ENCODE measurements around the gene GMDS. TPM values are rescaled to one million over a fixed set of nuclear protein-coding genes. Genes with fewer than 3 reads are reported as not detected.
A peak's percentile ranks its signal among the peaks of the same experiment; 100 is the strongest.

GMDS gene
- total RNA-seq, 1 donor from 2014 or later = 44.5 TPM

DNA sequence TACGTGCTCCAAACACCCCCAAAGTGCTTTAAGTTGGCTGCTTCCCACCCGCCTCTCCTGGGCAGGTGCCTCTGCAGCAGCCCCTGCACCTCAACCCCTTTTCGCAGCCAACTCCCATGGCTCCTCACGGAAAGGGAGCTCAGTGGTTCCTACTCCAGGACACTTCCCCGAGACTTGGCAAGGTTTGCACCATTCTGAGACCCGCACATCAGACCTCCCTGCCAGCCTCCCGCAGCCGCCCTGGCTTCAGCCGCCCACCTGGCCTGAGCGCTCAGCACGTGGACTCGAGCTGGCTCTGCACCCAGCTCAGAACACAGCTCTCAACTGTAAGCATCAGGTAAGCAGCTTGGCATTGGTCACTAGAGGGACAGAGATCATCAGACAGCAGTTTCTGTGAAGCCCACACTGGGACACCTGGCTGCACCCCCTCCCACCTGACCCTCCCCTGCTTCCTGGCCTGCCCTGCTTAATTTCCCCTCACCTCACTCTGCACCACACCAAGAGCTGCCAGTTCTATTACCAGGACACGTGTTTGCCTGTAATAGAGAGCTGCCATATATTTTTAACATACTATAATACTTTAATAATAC lies 28.5 kb downstream of the GMDS start:
- Mint-ChIP-seq H3K36me3 (ENCODE audit: low read depth) (peaks cover 4% of the 10 kb centered on the region), H3K4me1 (ENCODE audit: low read depth) (peaks cover 29% of the 10 kb centered on the region), H3K4me3 (no peak overlapping the region), H3K9me3 (no peaks in the 10 kb centered on the region), H3K27ac (no peak overlapping the region), H3K27me3 (ENCODE audit: insufficient read depth) (no peaks in the 10 kb centered on the region)
- intact Hi-C loops (cut with micrococcal nuclease) = no loop called here
- no peak for DNase-seq (ENCODE audit: low spot score)

DNA sequence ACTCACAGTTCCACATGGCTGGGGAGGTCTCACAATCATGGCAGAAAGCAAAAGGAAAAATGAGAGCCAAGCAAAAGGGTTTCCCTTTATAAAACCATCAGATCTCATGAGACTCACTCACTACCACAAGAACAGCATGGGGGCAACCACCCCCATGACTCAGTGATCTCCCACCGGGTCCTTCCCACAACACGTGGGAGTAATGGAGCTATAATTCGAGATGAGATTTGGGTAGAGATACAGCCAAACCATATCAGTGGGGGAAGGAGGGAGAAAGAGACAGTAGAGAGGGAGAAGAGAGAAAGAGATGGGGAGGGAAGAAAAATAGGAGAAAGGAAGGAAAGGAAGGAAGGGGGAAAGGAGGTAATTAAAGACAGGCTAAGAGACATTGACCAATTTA lies 30.1 kb downstream of the GMDS start:
- H3K4me1 Mint-ChIP-seq (ENCODE audit: low read depth) = peaks cover 19% of the 10 kb centered on the region
- peaks cover 3% of the 10 kb centered on the region for H3K36me3 Mint-ChIP-seq (ENCODE audit: low read depth)
- no peak overlapping the region for H3K4me3 Mint-ChIP-seq
- intact Hi-C loops (cut with micrococcal nuclease) = no loop called here
- H3K9me3 Mint-ChIP-seq = no peaks in the 10 kb centered on the region
- no peak for DNase-seq (ENCODE audit: low spot score)
- no peak overlapping the region for H3K27ac Mint-ChIP-seq
- peaks cover 2% of the 10 kb centered on the region for H3K27me3 Mint-ChIP-seq (ENCODE audit: insufficient read depth)

DNA sequence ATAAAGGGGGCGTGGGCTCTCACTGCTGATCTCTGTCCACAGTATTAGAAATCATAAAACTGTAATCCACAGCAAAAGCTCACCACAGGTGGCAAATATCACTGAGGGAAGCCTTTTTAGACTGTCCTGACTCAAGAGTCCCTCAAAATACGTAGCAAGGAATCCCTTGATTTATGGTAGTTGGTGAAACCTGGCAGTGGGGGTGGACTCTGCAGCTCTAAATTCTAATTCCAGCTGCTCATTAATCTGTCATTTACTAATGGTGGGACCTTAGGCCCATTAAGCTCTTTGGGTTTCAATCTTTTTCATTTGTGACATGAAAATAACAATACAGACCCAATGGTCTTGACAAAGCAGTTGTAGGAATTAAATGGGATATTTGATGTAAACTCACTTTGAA lies 32.3 kb downstream of the GMDS start:
- H3K4me1 Mint-ChIP-seq (ENCODE audit: low read depth) = peaks cover 8% of the 10 kb centered on the region
- no peaks in the 10 kb centered on the region for H3K9me3 Mint-ChIP-seq
- DNase-seq (ENCODE audit: low spot score) = no peak
- intact Hi-C loops (cut with micrococcal nuclease) = no loop called here
- peaks cover 2% of the 10 kb centered on the region for H3K27me3 Mint-ChIP-seq (ENCODE audit: insufficient read depth)
- no peak overlapping the region for H3K27ac Mint-ChIP-seq
- no peak overlapping the region for H3K4me3 Mint-ChIP-seq
- peaks cover 3% of the 10 kb centered on the region for H3K36me3 Mint-ChIP-seq (ENCODE audit: low read depth)

DNA sequence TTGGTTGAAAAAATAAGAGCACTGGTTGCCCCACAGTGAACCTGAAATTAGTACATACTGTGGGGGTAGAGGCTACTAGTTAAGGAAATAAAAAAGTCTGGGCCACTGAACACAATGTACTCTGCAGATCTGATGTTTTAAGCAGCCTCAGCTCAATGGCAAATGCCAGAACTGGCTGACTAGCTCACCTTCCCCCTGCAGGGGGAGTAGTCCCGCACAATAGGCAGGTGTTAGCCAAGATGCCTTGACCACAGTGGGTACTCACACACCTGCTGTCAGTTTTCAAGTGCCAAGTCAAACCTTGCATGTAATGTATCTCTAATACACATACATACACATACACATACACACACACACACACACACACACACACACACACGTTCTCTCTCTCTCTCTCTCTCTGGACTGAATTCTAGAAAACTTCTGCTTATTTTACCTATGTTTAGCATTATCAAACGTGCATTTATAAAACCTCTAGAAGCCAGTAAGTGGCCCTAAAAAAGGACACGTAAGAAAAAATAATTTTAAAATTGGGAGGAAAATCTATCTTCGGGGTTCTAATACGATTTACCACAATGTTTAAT lies 36.1 kb downstream of the GMDS start:
- H3K4me3 Mint-ChIP-seq = no peak overlapping the region
- peaks cover 4% of the 10 kb centered on the region for H3K36me3 Mint-ChIP-seq (ENCODE audit: low read depth)
- no peaks in the 10 kb centered on the region for H3K9me3 Mint-ChIP-seq
- H3K27me3 Mint-ChIP-seq (ENCODE audit: insufficient read depth) = peaks cover 2% of the 10 kb centered on the region
- H3K4me1 Mint-ChIP-seq (ENCODE audit: low read depth) = no peaks in the 10 kb centered on the region
- H3K27ac Mint-ChIP-seq = no peak overlapping the region
- intact Hi-C loops (cut with micrococcal nuclease) = loop anchor here (1.0 kb wide), 3 partner anchors 145 to 425 kb away; no protein-coding TSS in a partner anchor
- DNase-seq (ENCODE audit: low spot score) = peak; percentile 11

DNA sequence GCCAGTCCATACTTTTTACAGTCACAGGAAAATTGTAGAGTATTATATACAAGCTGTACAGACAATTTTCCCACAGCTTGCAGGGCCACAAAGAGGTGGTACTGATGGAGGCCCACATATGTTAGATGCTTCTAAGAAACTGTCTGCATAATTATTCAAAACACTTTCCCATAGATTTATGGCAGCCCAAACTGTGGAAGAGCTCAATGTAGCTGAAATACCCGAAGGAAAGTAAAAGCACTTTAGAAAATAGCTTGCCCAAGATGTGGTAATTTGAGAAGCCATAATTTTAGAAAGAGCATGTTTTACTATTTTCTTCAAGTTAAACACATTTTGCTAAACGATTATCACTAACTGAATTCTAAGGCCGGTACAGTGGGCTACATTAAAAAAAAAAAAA lies 36.9 kb downstream of the GMDS start:
- no peak for DNase-seq (ENCODE audit: low spot score)
- Mint-ChIP-seq H3K27ac (no peak overlapping the region), H3K36me3 (ENCODE audit: low read depth) (peaks cover 4% of the 10 kb centered on the region), H3K4me3 (no peak overlapping the region), H3K4me1 (ENCODE audit: low read depth) (no peaks in the 10 kb centered on the region), H3K9me3 (no peaks in the 10 kb centered on the region), H3K27me3 (ENCODE audit: insufficient read depth) (peaks cover 2% of the 10 kb centered on the region)
- intact Hi-C loops (cut with micrococcal nuclease) = no loop called here

DNA sequence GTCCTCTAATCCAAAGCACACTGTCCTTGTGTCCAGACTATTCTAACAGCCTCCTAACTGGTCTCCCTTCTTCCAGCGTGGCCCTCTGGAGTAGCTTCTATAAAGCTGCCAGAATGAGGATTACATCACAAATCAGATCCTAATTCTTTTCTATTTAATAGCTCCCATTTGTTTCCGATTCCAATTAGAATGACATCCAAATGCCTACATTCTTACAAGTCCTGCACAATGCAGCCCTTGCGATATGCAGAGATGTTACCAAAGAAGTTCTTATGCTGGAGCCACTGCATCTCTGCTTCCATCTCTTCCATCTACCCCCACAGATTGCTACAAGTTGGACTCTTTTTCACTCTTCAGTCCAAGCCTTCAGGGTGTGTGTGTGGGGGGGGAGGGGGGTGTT lies 40.0 kb downstream of the GMDS start:
- Mint-ChIP-seq H3K9me3 (no peaks in the 10 kb centered on the region), H3K4me3 (no peak overlapping the region), H3K27ac (no peak overlapping the region), H3K4me1 (ENCODE audit: low read depth) (no peaks in the 10 kb centered on the region), H3K27me3 (ENCODE audit: insufficient read depth) (no peaks in the 10 kb centered on the region), H3K36me3 (ENCODE audit: low read depth) (peaks cover 2% of the 10 kb centered on the region)
- DNase-seq (ENCODE audit: low spot score) = no peak
- intact Hi-C loops (cut with micrococcal nuclease) = no loop called here

DNA sequence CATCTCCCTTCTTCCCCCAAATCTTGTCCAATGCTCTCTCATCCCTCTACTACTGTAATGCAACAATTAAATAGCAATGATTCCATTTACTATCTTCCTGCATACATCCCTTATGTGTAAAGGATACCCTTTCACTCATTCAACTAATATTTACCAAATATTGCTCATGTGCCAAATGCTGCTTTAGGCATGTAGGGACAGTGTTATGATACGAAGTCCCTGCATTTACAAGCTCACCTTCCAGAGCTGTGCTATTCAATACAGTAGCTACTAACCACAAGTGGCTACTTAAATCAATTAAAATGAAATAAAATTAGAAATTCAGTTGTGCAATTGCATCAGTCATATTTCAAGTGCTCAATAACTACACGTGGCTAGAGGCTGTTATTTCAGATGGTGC lies 41.1 kb downstream of the GMDS start:
- H3K27ac Mint-ChIP-seq = no peak overlapping the region
- H3K4me1 Mint-ChIP-seq (ENCODE audit: low read depth) = no peaks in the 10 kb centered on the region
- H3K36me3 Mint-ChIP-seq (ENCODE audit: low read depth) = peaks cover 2% of the 10 kb centered on the region
- no peak overlapping the region for H3K4me3 Mint-ChIP-seq
- intact Hi-C loops (cut with micrococcal nuclease) = no loop called here
- no peak for DNase-seq (ENCODE audit: low spot score)
- no peaks in the 10 kb centered on the region for H3K27me3 Mint-ChIP-seq (ENCODE audit: insufficient read depth)
- no peaks in the 10 kb centered on the region for H3K9me3 Mint-ChIP-seq

DNA sequence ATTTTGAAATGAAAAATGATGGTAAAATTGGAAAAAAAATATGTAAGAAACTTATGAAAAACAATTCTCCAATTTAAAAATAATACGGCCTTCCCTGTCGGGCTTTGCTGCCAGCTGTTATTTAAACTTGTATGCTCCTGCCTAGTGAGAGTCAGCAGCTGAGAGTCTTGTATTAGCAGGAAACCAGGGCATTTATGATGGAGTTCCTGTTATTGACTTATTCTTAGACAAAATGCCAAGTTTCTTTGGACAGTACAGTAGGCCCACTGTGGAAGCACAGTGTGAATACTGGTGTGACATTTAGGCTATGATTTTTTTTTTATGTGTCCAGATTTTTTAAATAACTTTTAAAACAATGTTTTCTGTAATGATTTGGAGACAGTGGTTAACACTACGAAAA lies 42.1 kb downstream of the GMDS start:
- H3K36me3 Mint-ChIP-seq (ENCODE audit: low read depth) = peaks cover 2% of the 10 kb centered on the region
- H3K4me1 Mint-ChIP-seq (ENCODE audit: low read depth) = no peaks in the 10 kb centered on the region
- H3K9me3 Mint-ChIP-seq = no peaks in the 10 kb centered on the region
- H3K27me3 Mint-ChIP-seq (ENCODE audit: insufficient read depth) = peaks cover 1% of the 10 kb centered on the region
- DNase-seq (ENCODE audit: low spot score) = no peak
- intact Hi-C loops (cut with micrococcal nuclease) = no loop called here
- H3K27ac Mint-ChIP-seq = no peak overlapping the region
- no peak overlapping the region for H3K4me3 Mint-ChIP-seq

DNA sequence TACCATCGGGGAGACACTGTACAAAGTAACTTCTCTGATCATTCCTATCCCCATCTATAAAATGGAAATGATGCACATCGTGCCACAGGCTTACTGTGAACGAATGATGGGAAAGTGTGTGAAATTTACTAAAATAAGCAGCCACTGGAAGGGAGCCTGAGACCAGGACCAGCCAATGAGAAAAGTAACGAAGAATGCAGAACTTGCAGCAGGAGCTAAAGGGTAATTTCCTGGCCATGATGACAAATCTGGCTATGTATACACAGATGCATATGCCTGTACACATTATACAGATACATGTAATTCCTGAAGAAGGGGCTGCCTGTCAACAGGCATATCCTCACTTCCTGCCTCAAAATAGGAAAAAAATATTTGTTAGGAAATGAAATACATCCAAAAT lies 47.4 kb downstream of the GMDS start:
- H3K27ac Mint-ChIP-seq = no peak overlapping the region
- H3K4me1 Mint-ChIP-seq (ENCODE audit: low read depth) = no peaks in the 10 kb centered on the region
- peaks cover 5% of the 10 kb centered on the region for H3K27me3 Mint-ChIP-seq (ENCODE audit: insufficient read depth)
- H3K36me3 Mint-ChIP-seq (ENCODE audit: low read depth) = no peaks in the 10 kb centered on the region
- no peak overlapping the region for H3K4me3 Mint-ChIP-seq
- no peak for DNase-seq (ENCODE audit: low spot score)
- no peaks in the 10 kb centered on the region for H3K9me3 Mint-ChIP-seq
- intact Hi-C loops (cut with micrococcal nuclease) = loop anchor here (2.0 to 10.0 kb wide), 3 partner anchors 249 to 423 kb away; no protein-coding TSS in a partner anchor

DNA sequence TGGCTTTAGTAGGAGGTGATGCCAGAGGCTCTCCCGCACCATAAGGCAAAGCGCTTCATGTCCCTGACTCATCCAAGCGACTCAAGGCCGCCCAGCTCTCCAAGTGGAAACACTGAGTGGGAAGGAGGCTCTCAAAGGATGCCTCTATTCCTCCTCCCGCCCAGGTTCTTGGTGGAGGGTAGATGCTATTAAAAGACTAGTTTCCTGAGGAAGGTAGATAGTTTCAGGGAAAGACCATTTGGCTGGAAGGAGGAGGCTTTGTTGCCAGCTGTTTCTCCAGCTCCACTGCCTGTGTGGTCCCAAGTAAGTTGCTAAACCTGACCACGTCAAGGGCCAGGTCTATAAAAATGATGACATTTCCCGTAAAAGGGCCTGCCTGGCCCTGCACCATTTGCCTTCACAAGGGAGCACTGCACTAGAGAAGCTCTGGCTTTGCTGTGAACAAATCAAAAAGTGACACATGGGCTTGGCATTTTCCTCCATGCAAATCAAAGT lies 48.2 kb downstream of the GMDS start:
- H3K36me3 Mint-ChIP-seq (ENCODE audit: low read depth) = no peaks in the 10 kb centered on the region
- H3K4me3 Mint-ChIP-seq = no peak overlapping the region
- no peak for DNase-seq (ENCODE audit: low spot score)
- no peaks in the 10 kb centered on the region for H3K9me3 Mint-ChIP-seq
- intact Hi-C loops (cut with micrococcal nuclease) = loop anchor here (2.0 to 10.0 kb wide), 3 partner anchors 250 to 422 kb away; no protein-coding TSS in a partner anchor
- peaks cover 5% of the 10 kb centered on the region for H3K27me3 Mint-ChIP-seq (ENCODE audit: insufficient read depth)
- H3K27ac Mint-ChIP-seq = no peak overlapping the region
- H3K4me1 Mint-ChIP-seq (ENCODE audit: low read depth) = no peaks in the 10 kb centered on the region

DNA sequence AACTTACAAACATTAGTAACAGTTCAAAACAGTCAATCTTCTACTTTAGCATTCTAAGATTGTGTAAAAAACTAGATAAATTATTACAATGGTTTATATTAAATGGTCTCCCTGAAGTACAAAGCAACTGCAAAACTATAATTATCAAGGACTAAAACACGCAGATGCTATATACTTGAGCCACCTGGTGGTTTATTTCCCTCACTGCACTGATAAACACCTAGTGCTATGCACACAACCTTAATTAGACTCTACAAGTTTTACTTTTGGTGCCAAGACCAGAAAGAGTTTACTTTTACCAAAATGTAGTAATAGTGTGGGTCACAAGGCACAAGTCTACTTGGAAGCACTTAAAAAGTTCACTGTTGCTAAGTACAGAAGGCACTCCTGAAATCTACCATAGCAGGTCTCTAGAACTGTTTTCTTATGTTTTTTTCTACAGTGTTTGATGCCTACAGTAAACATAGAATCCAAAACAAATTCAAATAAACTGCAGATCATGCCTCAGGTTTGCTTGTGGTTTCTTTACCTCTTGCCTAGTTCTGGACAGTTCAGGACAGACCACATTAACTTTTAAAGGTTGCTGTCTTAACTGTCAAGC lies 49.2 kb downstream of the GMDS start:
- Mint-ChIP-seq H3K27me3 (ENCODE audit: insufficient read depth) (peaks cover 5% of the 10 kb centered on the region), H3K27ac (no peak overlapping the region), H3K36me3 (ENCODE audit: low read depth) (no peaks in the 10 kb centered on the region), H3K4me3 (no peak overlapping the region), H3K9me3 (no peaks in the 10 kb centered on the region), H3K4me1 (ENCODE audit: low read depth) (no peaks in the 10 kb centered on the region)
- no peak for DNase-seq (ENCODE audit: low spot score)
- intact Hi-C loops (cut with micrococcal nuclease) = loop anchor here (1.0 to 10.0 kb wide), 7 partner anchors 92 to 600 kb away; no protein-coding TSS in a partner anchor

DNA sequence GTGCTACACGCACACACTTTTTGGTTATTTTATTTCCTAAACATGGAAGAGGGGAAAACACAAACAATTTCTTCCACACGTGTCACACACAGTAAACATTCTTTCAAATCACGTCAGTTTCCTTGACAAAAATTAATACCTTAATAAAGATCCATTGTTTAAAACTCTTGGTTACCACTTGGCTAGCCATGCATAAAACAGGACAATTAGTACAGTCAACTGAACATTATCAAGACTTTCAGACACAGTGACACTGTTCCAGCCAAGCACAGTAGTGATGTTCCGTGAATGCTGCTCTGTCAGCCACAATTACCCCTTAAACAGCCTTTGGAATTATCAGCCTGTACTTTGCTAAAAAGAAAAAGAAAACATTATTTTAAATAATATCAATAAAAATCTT lies 50.8 kb downstream of the GMDS start:
- intact Hi-C loops (cut with micrococcal nuclease) = loop anchor here (5.0 to 10.0 kb wide), 2 partner anchors 253 to 420 kb away; no protein-coding TSS in a partner anchor
- H3K4me1 Mint-ChIP-seq (ENCODE audit: low read depth) = no peaks in the 10 kb centered on the region
- H3K9me3 Mint-ChIP-seq = no peaks in the 10 kb centered on the region
- peaks cover 9% of the 10 kb centered on the region for H3K27me3 Mint-ChIP-seq (ENCODE audit: insufficient read depth)
- no peak for DNase-seq (ENCODE audit: low spot score)
- H3K4me3 Mint-ChIP-seq = no peak overlapping the region
- no peak overlapping the region for H3K27ac Mint-ChIP-seq
- H3K36me3 Mint-ChIP-seq (ENCODE audit: low read depth) = no peaks in the 10 kb centered on the region

DNA sequence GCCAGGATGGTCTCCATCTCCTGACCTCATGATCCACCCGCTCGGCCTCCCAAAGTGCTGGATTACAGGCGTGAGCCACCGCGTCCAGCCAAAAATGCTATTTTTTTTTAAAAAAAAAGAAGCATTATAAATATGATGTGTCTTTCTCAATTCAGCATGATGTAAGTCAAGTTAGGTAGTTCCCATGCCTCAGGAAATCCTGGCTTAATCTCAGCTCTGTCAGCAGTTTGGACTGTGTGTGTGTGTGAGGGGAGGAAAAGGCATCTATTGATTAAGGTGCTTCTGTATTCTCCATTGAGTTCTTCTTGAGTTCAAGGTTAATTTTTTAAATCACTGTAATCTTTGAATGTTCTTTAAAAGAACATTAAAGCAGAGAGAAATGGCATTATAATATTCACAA lies 51.5 kb downstream of the GMDS start:
- no peak for DNase-seq (ENCODE audit: low spot score)
- intact Hi-C loops (cut with micrococcal nuclease) = loop anchor here (10.0 kb wide), 1 partner anchor 419 kb away; no protein-coding TSS in a partner anchor
- Mint-ChIP-seq H3K36me3 (ENCODE audit: low read depth) (no peaks in the 10 kb centered on the region), H3K9me3 (no peaks in the 10 kb centered on the region), H3K27me3 (ENCODE audit: insufficient read depth) (peaks cover 12% of the 10 kb centered on the region), H3K4me1 (ENCODE audit: low read depth) (no peaks in the 10 kb centered on the region), H3K4me3 (no peak overlapping the region), H3K27ac (no peak overlapping the region)

Measured in activated T-helper 1 cell treated with anti-CD3 and anti-CD28 coated beads, Interleukin-12 subunit alpha, Interleukin-12 subunit beta, Interleukin-2, Interleukin-4 antibody, amounts not matched to agents 30 ng/mL and 10 ng/mL and 1 ng/mL, durations not matched to agents 14 hours and 24 hours and 36 hours (primary cell).